ENCODE measurements around the gene NECTIN2.

- TF ChIP-seq CTCF (IDR thresholded peaks at IDR 0.05) = no peak
- TF ChIP-seq POLR2A (IDR thresholded peaks at IDR 0.05) = no peak
These were observed 5.3 kb upstream of the NECTIN2 start for GRCh38 chr19:44840811-44841210.
